ENCODE data around the gene LYRM2.

LYRM2 gene

GRCh38 chr6:89553431-89553830 is 85.1 kb downstream of the LYRM2 start:
- no peak for DNase-seq

GRCh38 chr6:89547281-89547680 is 91.3 kb downstream of the LYRM2 start:
- no peak for DNase-seq

- DNase-seq: no peak
Measured at GRCh38 chr6:89542866-89543265, 95.7 kb downstream of the LYRM2 start.

- DNase-seq: no peak
Measured at GRCh38 chr6:89542081-89542857, 96.3 kb downstream of the LYRM2 start.

- DNase-seq: no peak
Measured at GRCh38 chr6:89539779-89540178, 98.8 kb downstream of the LYRM2 start.

- DNase-seq: no peak
Measured at GRCh38 chr6:89536231-89536630, 102.3 kb downstream of the LYRM2 start.

GRCh38 chr6:89530982-89531381 is 107.6 kb downstream of the LYRM2 start:
- no peak for DNase-seq

GRCh38 chr6:89528866-89529265 is 109.7 kb downstream of the LYRM2 start:
- no peak for DNase-seq

- DNase-seq: no peak
Measured at GRCh38 chr6:89527634-89528033, 110.9 kb downstream of the LYRM2 start.

GRCh38 chr6:89526563-89526869 is 112.0 kb downstream of the LYRM2 start:
- no peak for DNase-seq

GRCh38 chr6:89525786-89526562 is 112.6 kb downstream of the LYRM2 start:
- DNase-seq: no peak

- no peak for DNase-seq
Measured at GRCh38 chr6:89522778-89523177, 115.8 kb downstream of the LYRM2 start.

- no peak for DNase-seq
Measured at GRCh38 chr6:89520736-89521135, 117.8 kb downstream of the LYRM2 start.

GRCh38 chr6:89518352-89519055 is 120.0 kb downstream of the LYRM2 start:
- DNase-seq: no peak
